HFFc6 (cell line): ENCODE measurements around the gene MOGAT2. TPM values are rescaled to one million over a fixed set of nuclear protein-coding genes. Genes with fewer than 3 reads are reported as not detected.

ENCODE experiments used
- DNase-seq: peaks from one replicate; pipeline ENCODE4 v3.0.0-alpha.2; 2018
- H3K27ac Mint-ChIP-seq: 2 replicates; pipeline ENCODE4 v1.8.0; 2020; ENCODE audit warnings: mild to moderate bottlenecking, mixed read lengths
- H3K27me3 Mint-ChIP-seq: 2 replicates; pipeline ENCODE4 v1.8.0; 2021; ENCODE audit warnings: mild to moderate bottlenecking, moderate library complexity, mixed read lengths; ENCODE audit not compliant: insufficient read depth
- H3K36me3 Mint-ChIP-seq: 2 replicates; pipeline ENCODE4 v1.8.0; 2021; ENCODE audit warnings: low read depth, mixed read lengths
- H3K4me1 Mint-ChIP-seq: 2 replicates; pipeline ENCODE4 v1.8.0; 2020; ENCODE audit warnings: low read depth, mixed read lengths
- H3K4me3 Mint-ChIP-seq: 2 replicates; pipeline ENCODE4 v1.8.0; 2020; ENCODE audit warnings: mild to moderate bottlenecking, moderate library complexity, mixed read lengths
- H3K9me3 Mint-ChIP-seq: 2 replicates; pipeline ENCODE4 v1.8.0; 2020; ENCODE audit warnings: mild to moderate bottlenecking, mixed read lengths
- total RNA-seq, 6 experiments: library from RNA; stranded (reverse); fragmentation: NEBNext Ultra II Directional; extraction: Animal tissue kit (Norgen Biotek cat#: 25700); gene quantifications; 2 replicates in 1 of 6; 3 replicates in 5 of 6; pipeline ENCODE4 v1.2.3, GENCODE V29; 2021
- TF ChIP-seq, protein P1 (sequence below): fragments of 200-600 bp; sonication (generic); IDR thresholded peaks from 2 replicates; pipeline ENCODE4 v1.5.0; 2021; ENCODE audit warnings: antibody characterized with exemption, mild to moderate bottlenecking

Gene MOGAT2
- total RNA-seq, 6 experiments from 2014 or later = not detected

DNA sequence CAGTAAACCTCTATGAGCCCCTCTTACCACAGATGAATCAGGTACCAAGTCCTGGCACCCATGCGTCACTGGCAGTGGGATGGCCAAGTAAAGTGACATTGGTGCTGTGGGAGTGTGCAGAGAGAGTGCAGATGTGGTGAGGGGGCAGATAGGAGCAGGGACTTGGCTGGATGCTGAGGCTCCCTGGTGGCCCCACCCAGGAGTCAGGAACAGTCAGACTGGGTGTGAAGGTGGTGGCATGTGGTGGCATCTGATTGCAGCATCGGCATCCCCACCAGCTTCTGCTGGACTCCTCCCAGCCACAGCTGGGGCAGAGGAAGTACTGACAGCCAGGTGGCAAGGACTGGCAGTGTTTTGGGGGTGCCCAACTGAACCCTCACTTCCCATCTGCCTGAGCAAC lies 62.3 kb downstream of the MOGAT2 start:
- Mint-ChIP-seq H3K4me3 (no peak overlapping the region), H3K9me3 (no peaks in the 10 kb centered on the region), H3K27me3 (peaks cover 9% of the 10 kb centered on the region), H3K27ac (no peak overlapping the region), H3K36me3 (no peaks in the 10 kb centered on the region), H3K4me1 (peaks cover 13% of the 10 kb centered on the region)
- TF ChIP-seq, protein P1, sequence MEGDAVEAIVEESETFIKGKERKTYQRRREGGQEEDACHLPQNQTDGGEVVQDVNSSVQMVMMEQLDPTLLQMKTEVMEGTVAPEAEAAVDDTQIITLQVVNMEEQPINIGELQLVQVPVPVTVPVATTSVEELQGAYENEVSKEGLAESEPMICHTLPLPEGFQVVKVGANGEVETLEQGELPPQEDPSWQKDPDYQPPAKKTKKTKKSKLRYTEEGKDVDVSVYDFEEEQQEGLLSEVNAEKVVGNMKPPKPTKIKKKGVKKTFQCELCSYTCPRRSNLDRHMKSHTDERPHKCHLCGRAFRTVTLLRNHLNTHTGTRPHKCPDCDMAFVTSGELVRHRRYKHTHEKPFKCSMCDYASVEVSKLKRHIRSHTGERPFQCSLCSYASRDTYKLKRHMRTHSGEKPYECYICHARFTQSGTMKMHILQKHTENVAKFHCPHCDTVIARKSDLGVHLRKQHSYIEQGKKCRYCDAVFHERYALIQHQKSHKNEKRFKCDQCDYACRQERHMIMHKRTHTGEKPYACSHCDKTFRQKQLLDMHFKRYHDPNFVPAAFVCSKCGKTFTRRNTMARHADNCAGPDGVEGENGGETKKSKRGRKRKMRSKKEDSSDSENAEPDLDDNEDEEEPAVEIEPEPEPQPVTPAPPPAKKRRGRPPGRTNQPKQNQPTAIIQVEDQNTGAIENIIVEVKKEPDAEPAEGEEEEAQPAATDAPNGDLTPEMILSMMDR = no peak
- DNase-seq = no peak

DNA sequence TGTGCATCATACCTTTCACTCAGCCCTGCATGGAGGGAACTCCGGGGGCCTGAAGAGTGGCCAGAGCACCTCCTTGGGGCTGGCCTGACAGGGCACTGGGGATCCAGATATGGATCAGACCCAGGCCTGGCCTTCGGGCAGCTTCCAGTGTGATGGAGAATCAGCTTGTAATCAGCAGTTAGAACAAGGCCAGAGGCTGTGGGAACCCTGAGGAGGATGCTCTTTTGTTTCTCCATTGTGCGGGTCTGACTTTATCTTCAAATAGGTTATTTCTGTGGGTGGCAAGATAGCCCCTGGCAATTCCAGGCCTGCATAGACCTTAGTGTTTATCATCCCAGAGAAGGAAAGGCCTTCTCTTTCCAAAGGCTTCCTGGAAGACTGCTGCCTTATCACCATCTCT lies 63.2 kb downstream of the MOGAT2 start:
- DNase-seq = no peak
- Mint-ChIP-seq H3K9me3 (no peaks in the 10 kb centered on the region), H3K4me3 (no peak overlapping the region), H3K4me1 (peaks cover 13% of the 10 kb centered on the region), H3K27ac (no peak overlapping the region), H3K36me3 (no peaks in the 10 kb centered on the region), H3K27me3 (peaks cover 8% of the 10 kb centered on the region)
- TF ChIP-seq, protein P1 = no peak

GRCh38 chr11:75781296-75781695 lies 63.7 kb downstream of the MOGAT2 start:
- H3K9me3 Mint-ChIP-seq = no peaks in the 10 kb centered on the region
- no peak overlapping the region for H3K27ac Mint-ChIP-seq
- H3K36me3 Mint-ChIP-seq = no peaks in the 10 kb centered on the region
- H3K4me1 Mint-ChIP-seq = peaks cover 13% of the 10 kb centered on the region
- peaks cover 6% of the 10 kb centered on the region for H3K27me3 Mint-ChIP-seq
- TF ChIP-seq, protein P1 = no peak
- no peak for DNase-seq
- H3K4me3 Mint-ChIP-seq = no peak overlapping the region

DNA sequence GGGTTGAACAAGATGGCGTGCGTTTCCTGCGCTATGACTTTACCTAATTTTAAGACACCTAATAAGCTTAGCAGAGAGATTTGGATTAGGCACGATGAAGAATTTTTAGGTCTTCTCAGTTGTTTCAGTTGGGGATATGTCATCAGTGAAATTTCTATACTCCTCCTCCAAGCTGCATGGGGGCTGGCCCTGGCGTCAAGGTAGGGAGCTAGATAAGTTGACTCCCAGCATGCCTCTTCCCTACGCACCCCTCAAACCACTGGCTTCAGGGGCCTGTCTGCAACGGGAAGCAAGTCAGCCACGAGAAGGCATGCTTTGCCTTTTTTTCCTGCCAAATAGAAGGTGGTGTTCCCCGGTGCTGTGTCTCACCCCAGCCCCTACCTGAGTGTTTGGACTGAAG lies 64.2 kb downstream of the MOGAT2 start:
- H3K27ac Mint-ChIP-seq = no peak overlapping the region
- DNase-seq = no peak
- peaks cover 6% of the 10 kb centered on the region for H3K27me3 Mint-ChIP-seq
- no peak overlapping the region for H3K4me3 Mint-ChIP-seq
- peaks cover 13% of the 10 kb centered on the region for H3K4me1 Mint-ChIP-seq
- TF ChIP-seq, protein P1 = no peak
- no peaks in the 10 kb centered on the region for H3K9me3 Mint-ChIP-seq
- H3K36me3 Mint-ChIP-seq = no peaks in the 10 kb centered on the region

Other genes with a start within 250 kb of the MOGAT2 start
- 1 to 10 TPM; 2.5 to 5.7 (median 4.2) TPM for gene GDPD5, start 191.9 kb upstream of the MOGAT2 start, total RNA-seq
- 100 to 1,000 TPM; 527 to 680 (median 557) TPM for gene SERPINH1, start 155.6 kb upstream of the MOGAT2 start, total RNA-seq
- gene MAP6, start 48.8 kb upstream of the MOGAT2 start, total RNA-seq = 1 to 10 TPM in 3 of 6 experiments, under 1 TPM in 3; 0.53 to 4.3 (median 0.96) TPM
- under 1 TPM; 0.23 to 0.55 (median 0.36) TPM for gene DGAT2, start 50.9 kb downstream of the MOGAT2 start, total RNA-seq
- 10 to 100 TPM in 4 of 6 experiments, 1 to 10 TPM in 2; 9.4 to 12.9 (median 10.7) TPM for gene UVRAG, start 97.4 kb downstream of the MOGAT2 start, total RNA-seq